GM21786 (cell line): ENCODE data around the gene COA1.
"Not testable (repeated sequence)": the region's sequence is repeated elsewhere in the genome, so short reads cannot be mapped to it uniquely, and the experiment has no call there.

ENCODE experiments used
- ATAC-seq: cut with Tn5 transposase; IDR thresholded peaks from one replicate; pipeline ENCODE4 v1.9.1; 2021; ENCODE audit not compliant: unreplicated experiment

Gene COA1

GRCh38 chr7:43693687-43694398, 35.5 kb downstream of the COA1 start:
- no peak for ATAC-seq

DNA sequence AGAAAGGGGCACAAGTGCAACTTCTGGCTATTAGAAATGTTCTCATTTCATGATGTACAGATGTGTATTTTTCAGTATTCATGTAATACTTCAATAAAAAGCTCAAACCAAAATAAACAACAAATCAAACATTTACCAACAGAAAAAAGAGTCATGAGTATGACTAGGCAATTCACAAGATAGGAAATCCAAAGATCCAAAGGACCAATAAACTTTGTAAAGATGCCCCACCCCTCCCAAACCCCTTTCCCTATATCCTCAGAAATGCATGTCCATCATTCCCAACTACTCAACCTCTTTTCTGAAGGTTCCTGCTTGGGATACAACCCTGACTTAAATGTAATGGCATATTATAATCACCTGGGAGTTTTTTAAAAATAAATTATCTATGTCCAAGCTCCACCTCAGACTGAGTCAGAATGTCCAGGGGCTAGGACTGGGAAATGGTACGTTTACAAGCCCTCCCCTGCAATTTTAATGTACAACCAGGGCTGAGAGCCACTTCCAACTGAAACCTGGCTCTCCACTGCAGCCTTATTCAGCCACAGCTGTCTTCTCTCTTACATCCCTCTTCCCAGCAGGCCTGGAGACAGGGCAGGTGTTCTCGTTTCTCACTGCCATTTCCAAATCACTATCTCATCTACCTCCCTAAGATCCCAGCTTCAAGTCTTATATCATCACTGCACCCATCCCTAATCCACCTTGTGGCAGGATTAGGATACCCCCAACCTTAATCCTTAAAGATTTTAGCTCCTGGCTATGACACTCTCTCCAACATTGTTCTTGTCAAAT, 36.5 kb downstream of the COA1 start:
- no peak for ATAC-seq

- no peak for ATAC-seq
Observed at GRCh38 chr7:43691611-43692010, 37.7 kb downstream of the COA1 start.

DNA sequence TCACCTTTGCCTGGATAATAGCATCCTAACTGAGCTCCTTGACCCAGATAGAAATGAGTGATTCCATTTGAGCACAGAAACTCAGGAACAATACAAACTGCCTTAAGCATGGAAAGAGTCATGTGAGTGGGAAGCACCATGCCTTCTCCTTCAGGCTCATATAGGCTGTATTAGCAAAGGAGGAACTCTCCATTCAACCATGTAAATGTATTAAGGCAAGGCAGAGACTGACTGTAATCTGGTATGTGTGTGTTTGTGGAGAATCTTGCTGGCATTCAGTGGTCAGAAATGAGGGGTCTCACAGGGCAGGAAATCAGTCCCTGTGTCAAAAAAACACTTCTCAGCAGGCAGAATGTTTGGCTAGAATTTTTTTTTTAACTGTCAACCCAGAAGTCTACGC, 40.2 kb downstream of the COA1 start:
- no peak for ATAC-seq

DNA sequence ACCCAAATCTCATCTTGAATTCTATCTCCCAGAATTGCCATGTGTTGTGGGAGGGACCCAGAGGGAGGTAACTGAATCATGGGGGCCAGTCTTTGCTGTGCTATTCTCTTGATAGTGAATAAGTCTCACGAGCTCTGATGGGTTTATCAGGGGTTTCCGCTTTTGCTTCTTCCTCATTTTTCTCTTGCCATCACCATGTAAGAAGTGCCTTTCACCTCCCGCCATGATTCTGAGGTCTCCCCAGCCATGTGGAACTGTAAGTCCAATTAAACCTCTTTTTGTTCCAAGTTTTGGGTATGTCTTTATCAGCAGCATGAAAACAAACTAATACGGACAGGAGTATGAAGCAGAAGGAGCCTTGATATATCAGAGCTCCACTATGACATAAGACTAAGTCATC, 41.5 kb downstream of the COA1 start:
- not testable (repeated sequence) for ATAC-seq

GRCh38 chr7:43686991-43687390, 42.3 kb downstream of the COA1 start:
- ATAC-seq, result no peak

GRCh38 chr7:43680736-43681135, 48.6 kb downstream of the COA1 start:
- no peak for ATAC-seq

DNA sequence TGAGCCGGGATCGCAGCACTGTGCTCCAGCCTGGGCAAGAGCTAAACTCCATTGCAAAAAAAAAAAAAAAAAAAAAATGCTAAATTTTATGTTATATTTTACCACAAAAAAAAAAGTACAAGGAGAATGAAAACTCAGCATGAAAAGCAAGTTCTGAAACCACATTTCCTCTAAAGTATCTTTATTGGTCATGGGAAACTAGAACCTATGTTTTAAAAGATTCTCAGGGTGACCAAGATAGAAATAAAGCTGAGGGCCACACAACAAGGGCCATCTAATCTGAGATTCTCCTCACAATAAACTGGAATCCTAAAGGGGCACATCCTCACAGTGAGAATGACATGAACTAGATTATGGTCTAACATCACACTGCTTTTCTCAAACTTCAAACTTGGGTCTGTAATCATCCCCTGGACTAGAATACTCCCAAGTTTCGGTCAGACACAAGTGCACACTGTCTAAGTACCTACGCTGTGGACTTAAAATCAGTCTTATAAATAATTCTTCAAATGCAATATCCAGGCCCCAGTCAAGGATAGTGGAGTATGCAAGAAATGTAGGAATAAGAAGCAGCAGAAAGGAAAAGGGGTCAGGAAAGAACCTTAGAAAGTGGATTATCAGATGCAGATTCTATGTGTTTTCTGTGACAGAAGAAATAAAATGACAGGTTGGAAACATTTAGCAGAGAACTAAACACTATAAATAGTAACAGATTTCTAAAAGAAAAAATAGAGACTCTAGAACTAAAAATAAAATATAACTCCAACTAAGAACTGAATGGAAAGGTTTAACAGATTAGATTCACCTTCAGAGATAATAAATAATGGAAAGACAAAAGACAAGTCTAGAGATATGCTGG, 49.9 kb downstream of the COA1 start:
- no peak for ATAC-seq

GRCh38 chr7:43678315-43678714, 51.0 kb downstream of the COA1 start:
- ATAC-seq, result no peak

DNA sequence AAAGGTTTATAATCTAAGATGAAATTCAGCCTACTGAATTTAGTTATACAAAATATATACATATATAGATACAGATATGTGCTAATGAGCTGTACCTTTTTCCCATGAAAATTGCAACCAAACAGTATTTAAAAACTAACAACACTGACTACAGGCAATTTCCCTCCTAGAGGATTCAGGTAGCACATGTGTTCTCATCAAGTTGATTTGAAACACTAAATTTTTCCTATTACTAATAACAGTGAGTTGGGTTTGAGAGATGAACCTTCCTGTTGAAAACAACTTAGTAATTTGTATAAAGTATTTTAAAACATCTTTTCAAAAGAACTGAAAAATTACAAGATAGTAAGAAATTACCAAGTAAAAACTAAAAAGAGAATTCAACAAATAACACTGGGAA, 51.5 kb downstream of the COA1 start:
- no peak for ATAC-seq

DNA sequence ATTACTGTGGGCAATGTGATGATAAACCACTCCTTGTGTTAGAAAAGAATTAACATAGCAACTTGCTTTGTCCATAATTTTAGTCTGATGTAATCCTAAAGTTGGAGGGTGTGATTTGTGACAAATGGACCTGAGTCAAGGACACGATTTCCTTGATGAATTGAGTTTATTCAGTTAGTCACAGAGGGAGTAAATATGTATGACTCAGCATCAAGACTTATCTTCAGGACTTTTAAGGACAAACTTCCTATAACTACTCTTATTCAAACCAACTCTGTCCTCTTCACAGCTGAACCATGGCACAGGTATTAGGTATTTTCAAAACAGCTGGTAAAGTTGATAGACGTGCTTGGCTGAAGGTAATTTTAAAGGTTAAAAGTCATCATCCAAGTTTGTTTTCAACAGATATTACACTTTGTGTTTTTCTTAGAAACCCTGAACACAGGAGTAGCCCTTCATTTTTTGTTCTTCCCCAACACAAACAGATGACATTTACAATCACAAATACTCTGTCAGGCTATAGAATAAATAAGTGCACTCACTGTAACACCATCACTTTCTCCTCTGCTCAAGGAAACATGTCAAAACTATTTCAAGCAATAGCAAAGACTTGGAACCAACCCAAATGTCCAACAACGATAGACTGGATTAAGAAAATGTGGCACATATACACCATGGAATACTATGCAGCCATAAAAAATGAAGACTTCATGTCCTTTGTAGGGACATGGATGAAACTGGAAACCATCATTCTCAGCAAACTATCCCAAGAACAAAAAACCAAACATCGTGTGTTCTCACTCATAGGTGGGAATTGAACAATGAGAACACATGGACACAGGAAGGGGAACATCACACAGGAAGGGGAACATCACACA, 54.5 kb downstream of the COA1 start:
- ATAC-seq, result no peak

DNA sequence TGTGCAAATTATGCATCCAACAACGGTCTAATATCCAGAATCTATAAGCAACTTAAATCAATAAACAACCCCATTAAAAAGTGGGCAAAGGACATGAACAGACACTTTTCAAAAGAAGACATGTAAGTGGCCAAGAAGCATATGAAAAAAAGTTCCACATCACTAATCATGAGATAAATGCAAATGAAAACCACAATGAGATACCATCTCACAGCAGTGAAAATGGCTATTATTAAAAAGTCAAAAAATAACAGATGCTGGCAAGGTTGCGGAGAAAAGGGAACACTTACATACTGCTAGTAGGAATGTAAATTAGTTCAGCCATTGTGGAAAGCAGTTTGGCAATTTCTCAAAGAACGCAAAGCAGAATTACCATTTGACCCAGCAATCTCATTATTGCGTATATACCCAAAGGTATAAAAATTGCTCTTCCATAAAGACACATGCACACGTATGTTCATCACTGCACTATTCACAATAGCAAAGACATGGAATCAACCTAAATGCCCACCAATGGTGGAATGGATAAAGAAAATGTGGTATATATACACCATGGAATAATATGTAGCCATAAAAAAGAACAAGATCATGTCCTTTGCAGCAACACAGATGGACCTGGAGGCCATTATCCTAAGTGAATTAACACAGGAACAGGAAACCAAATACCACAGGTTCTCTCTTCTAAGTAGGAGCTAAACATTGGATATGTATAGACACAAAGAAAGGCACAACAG, 55.9 kb downstream of the COA1 start:
- not testable (repeated sequence) for ATAC-seq

DNA sequence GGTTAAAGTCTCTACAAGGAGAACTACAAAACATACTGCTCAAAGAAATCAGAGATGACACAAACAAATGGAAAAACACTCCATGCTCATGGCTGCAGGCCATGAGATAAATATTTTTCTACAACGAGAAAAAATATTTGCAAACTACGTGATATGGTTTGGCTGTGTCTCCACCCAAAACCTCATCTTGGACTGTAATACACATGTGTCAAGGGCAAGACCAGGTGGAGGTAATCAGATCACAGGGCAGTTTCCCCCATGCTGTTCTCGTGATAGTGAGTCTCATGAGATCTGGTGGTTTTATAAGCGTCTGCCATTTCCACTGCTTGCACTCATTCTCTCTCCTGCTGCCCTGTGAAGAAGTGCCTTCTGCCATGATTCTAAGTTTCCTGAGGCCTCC, 57.8 kb downstream of the COA1 start:
- ATAC-seq, result no peak

DNA sequence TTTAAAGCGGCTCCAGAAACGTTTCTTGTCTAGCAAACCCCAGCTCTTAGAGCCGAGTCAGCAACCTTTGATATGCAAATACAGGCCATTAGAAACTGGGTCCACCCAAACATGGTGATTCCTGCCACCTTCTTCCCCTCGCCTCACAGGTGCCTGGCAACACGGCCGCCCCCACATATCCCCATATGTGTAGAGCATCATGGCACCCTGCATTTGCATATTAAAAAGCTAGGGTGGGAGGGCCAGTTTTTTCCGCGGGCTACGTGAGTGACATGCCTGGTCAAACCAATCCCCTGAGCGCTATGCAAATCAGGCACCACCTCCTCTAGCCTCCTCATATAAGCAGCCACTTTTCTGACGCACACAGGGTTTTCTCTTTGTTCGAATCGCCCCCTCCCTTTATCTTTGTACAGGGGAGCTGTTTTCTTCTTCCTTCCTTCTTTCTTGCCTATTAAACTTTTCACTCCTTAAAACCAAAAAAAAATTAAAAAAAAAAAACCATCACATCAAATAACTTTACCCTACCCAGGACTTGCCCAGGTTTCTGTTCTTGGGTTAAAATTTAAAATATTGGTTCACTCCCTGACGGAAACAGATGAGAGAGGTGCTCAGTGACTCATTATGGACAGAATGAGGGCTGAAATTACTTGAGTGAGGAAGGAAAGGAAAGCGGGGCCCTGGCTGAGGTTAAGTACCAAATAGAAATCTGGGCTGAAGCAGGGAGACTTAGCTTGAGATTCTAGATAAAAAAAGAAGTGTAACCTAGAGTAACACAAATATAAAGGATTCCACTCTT, 59.8 kb downstream of the COA1 start:
- no peak for ATAC-seq

- no peak for ATAC-seq
Observed at GRCh38 chr7:43668035-43668434, 61.3 kb downstream of the COA1 start.

DNA sequence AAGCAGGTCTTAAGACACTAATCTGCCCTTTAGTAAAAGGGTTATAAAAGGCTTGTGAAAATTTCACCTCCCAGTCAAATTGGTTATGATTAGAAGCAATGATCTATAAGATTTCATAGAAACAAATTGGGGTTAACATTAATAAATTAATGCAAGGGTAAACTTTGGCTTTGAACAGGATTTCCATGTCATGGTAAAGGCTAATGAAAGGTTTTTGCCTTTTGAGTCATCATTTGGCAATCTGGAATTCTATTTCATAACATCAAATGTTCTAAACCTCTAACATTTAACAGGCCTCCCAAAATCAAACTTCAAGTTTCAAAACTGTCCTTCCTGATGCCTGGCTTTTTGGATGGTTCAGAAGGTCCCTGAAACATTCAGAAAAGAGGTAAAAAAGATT, 62.4 kb downstream of the COA1 start:
- no peak for ATAC-seq

- no peak for ATAC-seq
Observed at GRCh38 chr7:43664681-43665080, 64.6 kb downstream of the COA1 start.

- no peak for ATAC-seq
Observed at GRCh38 chr7:43660141-43660540, 69.2 kb downstream of the COA1 start.

DNA sequence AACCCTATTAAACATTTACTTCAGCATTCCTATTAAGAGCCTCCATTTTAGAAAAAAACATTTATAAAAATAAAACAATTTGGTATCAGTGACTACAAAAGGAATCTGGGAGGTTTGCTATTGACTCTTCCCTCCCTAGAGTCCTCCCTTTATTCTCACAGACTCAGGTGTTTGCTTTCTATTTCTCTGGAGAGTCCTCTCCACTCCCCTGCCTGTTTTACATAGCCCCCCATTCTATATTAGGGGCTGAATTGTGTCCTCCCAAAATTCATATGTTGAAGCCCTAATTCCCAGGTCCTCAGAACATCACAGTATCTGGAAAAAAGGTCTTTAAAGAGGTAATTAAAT, 69.8 kb downstream of the COA1 start:
- ATAC-seq, result no peak
